ENCODE measurements around the gene LRPAP1. TPM values are rescaled to one million over a fixed set of nuclear protein-coding genes. Genes with fewer than 3 reads are reported as not detected.

The LRPAP1 gene
- total RNA-seq, 1 donor, result 82.9 TPM

DNA sequence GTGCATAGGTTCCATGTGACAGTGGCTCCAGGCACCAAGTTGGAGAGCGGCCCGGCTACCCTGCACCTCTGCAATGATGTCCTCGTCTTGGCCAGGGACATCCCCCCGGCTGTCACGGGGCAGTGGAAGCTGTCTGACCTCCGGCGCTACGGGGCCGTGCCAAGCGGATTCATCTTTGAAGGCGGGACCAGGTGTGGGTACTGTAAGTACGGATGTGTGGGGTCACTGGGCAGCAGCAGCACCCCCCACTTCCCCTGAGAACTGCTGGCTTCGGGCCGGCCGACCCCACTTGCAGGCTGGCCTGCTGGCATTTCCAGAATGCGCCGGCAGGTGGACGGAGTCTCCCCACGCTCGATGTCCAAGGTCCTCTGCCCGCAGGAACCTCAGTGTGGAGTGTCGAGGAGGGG is 55.9 kb downstream of the LRPAP1 start:
- peak; percentile 46 for DNase-seq (ENCODE audit: insufficient read length, low spot score, missing footprints)
- no peak overlapping the region for H3K4me3 ChIP-seq (ENCODE audit: insufficient read depth, low read length)
- no peaks in the 10 kb centered on the region for H4K20me1 ChIP-seq (ENCODE audit: insufficient read depth, low read length)
- H3K27me3 ChIP-seq (ENCODE audit: insufficient read depth, low read length), result peaks cover 6% of the 10 kb centered on the region
- no peak overlapping the region for H3K4me2 ChIP-seq (ENCODE audit: insufficient read depth, low read length)
- no peaks in the 10 kb centered on the region for H3K9me3 ChIP-seq (ENCODE audit: low read depth, low read length)
- no peaks in the 10 kb centered on the region for H3K4me1 ChIP-seq (ENCODE audit: insufficient read depth, low read length)
- H3K36me3 ChIP-seq (ENCODE audit: insufficient read depth, low read length), result no peaks in the 10 kb centered on the region
- H2AFZ ChIP-seq (ENCODE audit: low read length), result no peak overlapping the region
- H3K79me2 ChIP-seq (ENCODE audit: insufficient read depth, low read length), result no peaks in the 10 kb centered on the region
- TF ChIP-seq, protein P1, sequence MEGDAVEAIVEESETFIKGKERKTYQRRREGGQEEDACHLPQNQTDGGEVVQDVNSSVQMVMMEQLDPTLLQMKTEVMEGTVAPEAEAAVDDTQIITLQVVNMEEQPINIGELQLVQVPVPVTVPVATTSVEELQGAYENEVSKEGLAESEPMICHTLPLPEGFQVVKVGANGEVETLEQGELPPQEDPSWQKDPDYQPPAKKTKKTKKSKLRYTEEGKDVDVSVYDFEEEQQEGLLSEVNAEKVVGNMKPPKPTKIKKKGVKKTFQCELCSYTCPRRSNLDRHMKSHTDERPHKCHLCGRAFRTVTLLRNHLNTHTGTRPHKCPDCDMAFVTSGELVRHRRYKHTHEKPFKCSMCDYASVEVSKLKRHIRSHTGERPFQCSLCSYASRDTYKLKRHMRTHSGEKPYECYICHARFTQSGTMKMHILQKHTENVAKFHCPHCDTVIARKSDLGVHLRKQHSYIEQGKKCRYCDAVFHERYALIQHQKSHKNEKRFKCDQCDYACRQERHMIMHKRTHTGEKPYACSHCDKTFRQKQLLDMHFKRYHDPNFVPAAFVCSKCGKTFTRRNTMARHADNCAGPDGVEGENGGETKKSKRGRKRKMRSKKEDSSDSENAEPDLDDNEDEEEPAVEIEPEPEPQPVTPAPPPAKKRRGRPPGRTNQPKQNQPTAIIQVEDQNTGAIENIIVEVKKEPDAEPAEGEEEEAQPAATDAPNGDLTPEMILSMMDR (IDR thresholded peaks at IDR 0.05; ENCODE audit: extremely low read depth, low read depth, low read length), result no peak
- H3K27ac ChIP-seq (ENCODE audit: low read depth, low read length), result no peak overlapping the region

DNA sequence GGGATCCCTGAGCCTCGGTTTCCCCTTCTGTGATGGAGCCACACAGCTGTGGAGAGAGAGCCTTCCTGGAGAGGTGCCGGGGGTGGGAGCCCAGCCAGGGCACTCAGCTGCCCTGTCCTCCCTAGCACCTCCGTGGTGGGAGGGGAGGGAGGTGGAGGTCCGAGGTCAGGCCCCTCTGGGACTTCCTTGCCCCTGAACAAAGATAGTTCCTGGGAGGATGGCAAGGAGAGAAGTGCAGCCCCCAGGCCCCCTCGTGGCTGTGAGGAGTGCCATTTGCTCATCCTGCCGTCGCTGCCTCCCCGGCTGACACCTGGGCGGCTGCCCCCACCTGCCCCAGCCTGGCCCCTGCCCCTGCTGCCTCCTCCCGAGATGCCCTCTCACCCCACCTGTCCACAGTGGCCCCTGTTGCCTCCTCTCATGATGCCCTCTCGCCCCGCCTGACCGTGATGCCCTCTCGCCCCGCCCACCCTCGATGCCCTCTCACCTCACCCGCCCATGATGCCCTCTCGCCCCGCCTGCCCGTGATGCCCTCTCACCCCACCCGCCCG is 56.4 kb downstream of the LRPAP1 start:
- H2AFZ ChIP-seq (ENCODE audit: low read length), result no peak overlapping the region
- peaks cover 6% of the 10 kb centered on the region for H3K27me3 ChIP-seq (ENCODE audit: insufficient read depth, low read length)
- no peak overlapping the region for H3K4me3 ChIP-seq (ENCODE audit: insufficient read depth, low read length)
- H3K36me3 ChIP-seq (ENCODE audit: insufficient read depth, low read length), result no peaks in the 10 kb centered on the region
- no peak overlapping the region for H3K4me2 ChIP-seq (ENCODE audit: insufficient read depth, low read length)
- TF ChIP-seq, protein P1 (IDR thresholded peaks at IDR 0.05; ENCODE audit: extremely low read depth, low read depth, low read length), result no peak
- DNase-seq (ENCODE audit: insufficient read length, low spot score, missing footprints), result peak; percentile 66
- H3K27ac ChIP-seq (ENCODE audit: low read depth, low read length), result no peak overlapping the region
- no peaks in the 10 kb centered on the region for H3K79me2 ChIP-seq (ENCODE audit: insufficient read depth, low read length)
- H3K9me3 ChIP-seq (ENCODE audit: low read depth, low read length), result no peaks in the 10 kb centered on the region
- H3K4me1 ChIP-seq (ENCODE audit: insufficient read depth, low read length), result no peaks in the 10 kb centered on the region
- H4K20me1 ChIP-seq (ENCODE audit: insufficient read depth, low read length), result peaks cover 3% of the 10 kb centered on the region

DNA sequence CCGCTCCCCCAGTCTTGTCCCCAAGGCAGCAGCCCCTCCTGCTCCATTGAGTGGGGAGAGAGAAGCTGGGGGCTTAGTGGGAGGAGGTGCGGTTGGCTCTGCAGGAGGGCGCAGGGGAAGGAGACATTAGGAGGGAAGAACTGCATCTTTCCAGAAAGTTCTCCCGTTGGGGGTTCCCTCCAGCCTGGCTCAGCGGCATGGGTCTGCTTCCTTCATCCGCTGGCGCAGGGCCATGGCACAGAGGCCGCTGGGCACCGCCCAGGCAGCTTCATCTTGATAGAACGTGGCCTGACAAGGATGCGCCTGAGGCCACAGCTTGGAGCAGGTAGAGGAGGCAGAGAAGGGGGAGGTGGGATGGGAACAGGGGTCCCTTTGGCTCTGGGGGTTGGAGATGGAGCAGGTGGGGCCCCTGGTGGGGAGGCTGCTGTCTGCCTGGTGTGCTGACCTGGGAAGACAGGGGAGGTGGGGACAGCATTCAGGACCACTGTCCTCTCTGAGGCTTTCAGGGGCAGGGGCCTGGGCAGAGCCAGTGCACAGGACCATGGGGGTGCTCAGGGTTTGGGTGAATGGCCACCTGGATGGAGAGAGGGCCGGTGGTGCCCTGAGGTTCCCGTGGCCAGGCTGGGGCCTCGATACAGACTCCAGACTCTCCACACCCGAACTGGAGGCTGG is 57.0 kb downstream of the LRPAP1 start:
- DNase-seq (ENCODE audit: insufficient read length, low spot score, missing footprints), result peak; percentile 87
- Histone ChIP-seq H3K4me3 (ENCODE audit: insufficient read depth, low read length) (no peak overlapping the region), H4K20me1 (ENCODE audit: insufficient read depth, low read length) (peaks cover 3% of the 10 kb centered on the region), H3K27ac (ENCODE audit: low read depth, low read length) (no peak overlapping the region), H3K4me2 (ENCODE audit: insufficient read depth, low read length) (no peak overlapping the region), H3K4me1 (ENCODE audit: insufficient read depth, low read length) (no peaks in the 10 kb centered on the region), H2AFZ (ENCODE audit: low read length) (no peak overlapping the region), H3K79me2 (ENCODE audit: insufficient read depth, low read length) (no peaks in the 10 kb centered on the region), H3K36me3 (ENCODE audit: insufficient read depth, low read length) (no peaks in the 10 kb centered on the region), H3K9me3 (ENCODE audit: low read depth, low read length) (no peaks in the 10 kb centered on the region), H3K27me3 (ENCODE audit: insufficient read depth, low read length) (peaks cover 6% of the 10 kb centered on the region)
- TF ChIP-seq, protein P1 (IDR thresholded peaks at IDR 0.05; ENCODE audit: extremely low read depth, low read depth, low read length), result no peak

DNA sequence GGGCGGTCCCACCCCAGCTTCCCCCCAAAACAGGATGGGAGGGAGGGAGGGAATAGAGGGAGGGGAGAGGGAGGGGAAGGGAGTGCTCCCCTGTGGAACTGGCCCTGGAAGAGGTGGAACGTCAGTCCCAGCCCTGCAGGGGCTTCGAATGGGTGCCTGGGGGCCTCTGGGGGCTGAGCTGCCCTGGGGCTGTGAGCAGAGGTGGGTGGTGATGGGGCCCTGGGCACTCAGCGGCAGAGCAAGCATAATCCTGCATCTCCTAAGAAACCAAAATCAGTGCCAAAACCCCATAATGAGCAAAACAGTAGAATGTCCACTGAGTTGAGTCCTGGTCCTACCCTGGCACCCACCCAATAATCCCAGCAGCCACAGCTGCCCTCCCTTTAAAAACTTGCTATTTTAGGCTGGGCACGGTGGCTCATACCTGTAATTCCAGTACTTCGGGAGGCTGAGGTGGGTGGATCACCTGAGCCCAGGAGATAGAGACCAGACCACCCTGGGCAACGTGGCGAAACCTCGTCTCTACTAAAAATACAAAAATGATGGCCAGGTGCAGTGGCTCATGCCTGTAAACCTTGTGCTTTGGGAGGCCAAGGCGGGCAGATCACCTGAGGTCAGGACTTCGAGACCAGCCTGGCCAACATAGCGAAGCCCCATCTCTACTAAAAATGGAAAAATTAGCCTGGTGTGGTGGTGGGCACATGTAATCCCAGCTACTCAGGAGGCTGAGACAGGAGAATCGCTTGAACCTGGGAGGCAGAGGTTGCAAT is 58.0 kb downstream of the LRPAP1 start:
- H3K27ac ChIP-seq (ENCODE audit: low read depth, low read length), result no peak overlapping the region
- H3K4me1 ChIP-seq (ENCODE audit: insufficient read depth, low read length), result no peaks in the 10 kb centered on the region
- peaks cover 6% of the 10 kb centered on the region for H3K27me3 ChIP-seq (ENCODE audit: insufficient read depth, low read length)
- TF ChIP-seq, protein P1 (IDR thresholded peaks at IDR 0.05; ENCODE audit: extremely low read depth, low read depth, low read length), result no peak
- H3K4me2 ChIP-seq (ENCODE audit: insufficient read depth, low read length), result no peak overlapping the region
- no peak overlapping the region for H2AFZ ChIP-seq (ENCODE audit: low read length)
- no peak overlapping the region for H3K4me3 ChIP-seq (ENCODE audit: insufficient read depth, low read length)
- H3K79me2 ChIP-seq (ENCODE audit: insufficient read depth, low read length), result no peaks in the 10 kb centered on the region
- H3K36me3 ChIP-seq (ENCODE audit: insufficient read depth, low read length), result no peaks in the 10 kb centered on the region
- peak; percentile 65 for DNase-seq (ENCODE audit: insufficient read length, low spot score, missing footprints)
- H3K9me3 ChIP-seq (ENCODE audit: low read depth, low read length), result no peaks in the 10 kb centered on the region
- H4K20me1 ChIP-seq (ENCODE audit: insufficient read depth, low read length), result peaks cover 3% of the 10 kb centered on the region
